K562 (cell line): ENCODE measurements around the gene FOSL2. TPM values are rescaled to one million over a fixed set of nuclear protein-coding genes. Genes with fewer than 3 reads are reported as not detected.

ENCODE experiments used
- CGGBP1 ChIP-seq: fragments of 250-450 bp; sonication (Bioruptor Pico); IDR thresholded peaks from 2 replicates; pipeline ENCODE4 v1.9.0; 2021; ENCODE audit warnings: mild to moderate bottlenecking
- CREB1 ChIP-seq, 2 experiments: sonication (generic) in 1 of 2; formaldehyde crosslinking in 1 of 2; IDR thresholded peaks; 2 replicates each; pipeline versions ENCODE4 v1.6.1 to v1.8.0; 2012 to 2022; ENCODE audit warnings: inconsistent platforms in 1 of 2, mild to moderate bottlenecking in 1 of 2, missing genetic modification reagents in 1 of 2, moderate library complexity in 1 of 2
- ETS1 ChIP-seq: conservative IDR thresholded peaks from 2 replicates; pipeline ENCODE4 v1.6.1; 2011; ENCODE audit warnings: low read depth, mild to moderate bottlenecking, low read length; ENCODE audit not compliant: control insufficient read depth
- FOXO4 ChIP-seq: fragments of 450-650 bp; formaldehyde crosslinking; IDR thresholded peaks from 2 replicates; pipeline ENCODE4 v1.4.0; 2020; ENCODE audit warnings: mild to moderate bottlenecking, moderate library complexity
- KDM5B ChIP-seq: fragments of 200-600 bp; sonication (generic); IDR thresholded peaks from 2 replicates; pipeline ENCODE4 v1.6.1; 2012; ENCODE audit warnings: low read depth, mild to moderate bottlenecking, moderate library complexity, low read length, control low read depth, inconsistent platforms; ENCODE audit not compliant: insufficient replicate concordance
- MECOM ChIP-seq: fragments of 250-450 bp; sonication (Bioruptor Pico); IDR thresholded peaks from 2 replicates; pipeline ENCODE4 v1.8.0; 2022; ENCODE audit warnings: inconsistent platforms
- NR3C1 ChIP-seq: sonication (generic); formaldehyde crosslinking; IDR thresholded peaks from 2 replicates; pipeline ENCODE4 v1.8.1; 2022; ENCODE audit warnings: missing genetic modification reagents
- OTX1 ChIP-seq: fragments of 450-650 bp; formaldehyde crosslinking; IDR thresholded peaks from 2 replicates; pipeline ENCODE4 v1.4.0; 2022; ENCODE audit warnings: mild to moderate bottlenecking
- PHB2 ChIP-seq: fragments of 450-650 bp; IDR thresholded peaks from 2 replicates; pipeline ENCODE4 v1.6.1; 2017; ENCODE audit warnings: low read depth
- PHTF2 ChIP-seq: fragments of 250-450 bp; sonication (Bioruptor Pico); IDR thresholded peaks from 2 replicates; pipeline ENCODE4 v1.5.0; 2021; ENCODE audit warnings: mild to moderate bottlenecking
- PRDM10 ChIP-seq: fragments of 450-650 bp; IDR thresholded peaks from 2 replicates; pipeline ENCODE4 v1.6.1; 2018; ENCODE audit not compliant: partially characterized antibody
- RAD21 ChIP-seq, 2 experiments: fragments of 250-450 bp in 1 of 2; fragments of 450-650 bp in 1 of 2; sonication (Bioruptor Pico) in 1 of 2; formaldehyde crosslinking in 1 of 2; IDR thresholded peaks in 1 of 2; conservative IDR thresholded peaks in 1 of 2; 2 replicates each; pipeline versions ENCODE4 v1.4.0 to v1.8.0; 2020 to 2022; ENCODE audit warnings: mild to moderate bottlenecking in 2 of 2, moderate library complexity in 1 of 2
- SNIP1 ChIP-seq: fragments of 450-650 bp; IDR thresholded peaks from 2 replicates; pipeline ENCODE4 v1.7.1; 2017; ENCODE audit warnings: low read depth, mild to moderate bottlenecking
- TARDBP ChIP-seq: fragments of 450-650 bp; IDR thresholded peaks from 2 replicates; pipeline ENCODE4 v1.6.1; 2016
- ZBTB2 ChIP-seq: fragments of 450-650 bp; IDR thresholded peaks from 2 replicates; pipeline ENCODE4 v1.6.1; 2016; ENCODE audit warnings: antibody characterized with exemption
- ZMIZ1 ChIP-seq, 2 experiments: fragments of 150-350 bp in 1 of 2; IDR thresholded peaks; 2 replicates each; pipeline ENCODE4 v1.6.1; 2012 to 2016; ENCODE audit warnings: low read depth in 2 of 2, low read length in 2 of 2, mild to moderate bottlenecking in 1 of 2, moderate library complexity in 1 of 2
- polyA plus RNA-seq, 8 experiments: library from polyadenylated mRNA; depleted of rRNA in 4 of 8; stranded (reverse) in 5 of 8; unstranded in 3 of 8; fragments of >200 nt; fragmentation: Nextera tagmentation in 2 of 8; fragmentation: Illumina TruSeq in 1 of 8; extraction: Ambion mirVana in 2 of 8; extraction: Trizol in 1 of 8; gene quantifications; 2 replicates each; pipeline versions ENCODE4 v1.2.1 to v1.2.3, GENCODE V29; 2011 to 2014; ENCODE audit warnings: inconsistent platforms in 1 of 8, missing spikeins in 1 of 8
- total RNA-seq, 7 experiments: library from RNA; depleted of rRNA in 6 of 7; stranded (reverse); fragments of >200 nt in 6 of 7; fragmentation: Illumina TruSeq in 2 of 7; extraction: Trizol in 2 of 7; gene quantifications; 2 replicates each; pipeline versions ENCODE4 v1.2.1 to v1.2.3, GENCODE V29; 2011 to 2021; ENCODE audit warnings: low replicate concordance in 1 of 7

Gene FOSL2
- total and polyA plus RNA-seq, 9 of the 15 experiments (the other 6 are each of a cell fraction or from before 2014, with no cell fraction given) = 0.04 to 2.9 (median 0.80) TPM

GRCh38 chr2:28354920-28355520 lies 37.6 kb upstream of the FOSL2 start (continued):
- TF ChIP-seq KDM5B = no peak
- TF ChIP-seq ETS1 = no peak
- TF ChIP-seq CGGBP1 (CRISPR knock-in tag) = no peak
- no peak for TF ChIP-seq ZMIZ1 (IDR thresholded peaks at IDR 0.05; ENCODE audit: low read depth in 2 of 2, low read length in 2 of 2)
- no peak for TF ChIP-seq PHB2
- no peak for TF ChIP-seq RAD21 (CRISPR knock-in tag; conservative IDR thresholded peaks at IDR 0.05 in 1 of 2, IDR thresholded peaks at IDR 0.05 in 1 of 2)
- TF ChIP-seq NR3C1 (CRISPR knock-in tag) = no peak
- TF ChIP-seq MECOM (CRISPR knock-in tag) = no peak
- TF ChIP-seq PRDM10 = peak; percentile 38
- no peak for TF ChIP-seq FOXO4 (CRISPR knock-in tag)
- no peak for TF ChIP-seq CREB1 (IDR thresholded peaks at IDR 0.05)
- no peak for TF ChIP-seq CREB1 (CRISPR knock-in tag; IDR thresholded peaks at IDR 0.05)
- no peak for TF ChIP-seq ZBTB2
- TF ChIP-seq PHTF2 = no peak
- TF ChIP-seq TARDBP = no peak
- TF ChIP-seq SNIP1 = no peak
- TF ChIP-seq OTX1 (CRISPR knock-in tag) = no peak
